Epithelial cell of proximal tubule (primary cell): ENCODE measurements around the gene FBXO36. TPM values are rescaled to one million over a fixed set of nuclear protein-coding genes. Genes with fewer than 3 reads are reported as not detected.
A peak's percentile ranks its signal among the peaks of the same experiment; 100 is the strongest.
"Not testable (repeated sequence)": the region's sequence is repeated elsewhere in the genome, so short reads cannot be mapped to it uniquely, and the experiment has no call there.

Experiments
- DNase-seq: peaks from one replicate; pipeline ENCODE4 v3.0.0-alpha.2; 2011; ENCODE audit warnings: low read depth
- H3K4me3 ChIP-seq: 2 replicates; pipeline ENCODE4 v1.5.1; 2011; ENCODE audit warnings: low read depth, mild to moderate bottlenecking, low read length
- total RNA-seq: library from RNA; depleted of rRNA; stranded (reverse); fragments of >200 nt; gene quantifications from 2 replicates; pipeline ENCODE4 v1.2.3, GENCODE V29; 2015
- TF ChIP-seq, protein P1 (sequence below): conservative IDR thresholded peaks from 2 replicates; pipeline ENCODE4 v1.5.1; 2012; ENCODE audit warnings: low read depth, mild to moderate bottlenecking, low read length

Gene FBXO36
- total RNA-seq, 1 donor from 2014 or later = 1.8 TPM

DNA sequence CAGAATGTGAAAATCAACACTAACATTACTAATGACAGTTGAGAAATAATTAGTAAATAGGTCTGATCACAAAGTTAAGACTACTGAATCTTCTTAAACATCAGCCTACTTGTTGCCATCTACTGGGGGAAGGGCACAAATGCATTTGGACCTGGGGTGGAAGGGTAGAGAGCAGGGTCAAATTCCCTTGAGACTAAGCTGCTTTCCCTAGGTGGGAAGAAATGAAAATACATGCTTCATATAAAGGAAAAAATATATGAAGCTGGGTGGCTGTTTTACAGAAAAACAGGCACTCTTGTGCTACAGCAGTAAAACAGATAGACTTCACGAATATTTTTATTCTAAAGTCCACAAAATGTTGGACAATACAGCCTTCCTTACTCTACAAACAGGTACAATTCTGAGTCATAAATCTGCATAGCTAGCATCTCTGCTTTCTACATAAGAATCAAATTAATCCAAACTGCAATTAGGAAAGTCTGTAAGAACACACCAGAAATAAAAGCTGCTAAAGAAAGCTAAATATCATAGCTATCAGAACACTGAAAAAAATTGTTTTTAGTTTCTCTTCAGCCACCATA is 11.4 kb upstream of the FBXO36 start:
- H3K4me3 ChIP-seq = no peak overlapping the region
- TF ChIP-seq, protein P1, sequence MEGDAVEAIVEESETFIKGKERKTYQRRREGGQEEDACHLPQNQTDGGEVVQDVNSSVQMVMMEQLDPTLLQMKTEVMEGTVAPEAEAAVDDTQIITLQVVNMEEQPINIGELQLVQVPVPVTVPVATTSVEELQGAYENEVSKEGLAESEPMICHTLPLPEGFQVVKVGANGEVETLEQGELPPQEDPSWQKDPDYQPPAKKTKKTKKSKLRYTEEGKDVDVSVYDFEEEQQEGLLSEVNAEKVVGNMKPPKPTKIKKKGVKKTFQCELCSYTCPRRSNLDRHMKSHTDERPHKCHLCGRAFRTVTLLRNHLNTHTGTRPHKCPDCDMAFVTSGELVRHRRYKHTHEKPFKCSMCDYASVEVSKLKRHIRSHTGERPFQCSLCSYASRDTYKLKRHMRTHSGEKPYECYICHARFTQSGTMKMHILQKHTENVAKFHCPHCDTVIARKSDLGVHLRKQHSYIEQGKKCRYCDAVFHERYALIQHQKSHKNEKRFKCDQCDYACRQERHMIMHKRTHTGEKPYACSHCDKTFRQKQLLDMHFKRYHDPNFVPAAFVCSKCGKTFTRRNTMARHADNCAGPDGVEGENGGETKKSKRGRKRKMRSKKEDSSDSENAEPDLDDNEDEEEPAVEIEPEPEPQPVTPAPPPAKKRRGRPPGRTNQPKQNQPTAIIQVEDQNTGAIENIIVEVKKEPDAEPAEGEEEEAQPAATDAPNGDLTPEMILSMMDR = peak; percentile 38
- DNase-seq = no peak

DNA sequence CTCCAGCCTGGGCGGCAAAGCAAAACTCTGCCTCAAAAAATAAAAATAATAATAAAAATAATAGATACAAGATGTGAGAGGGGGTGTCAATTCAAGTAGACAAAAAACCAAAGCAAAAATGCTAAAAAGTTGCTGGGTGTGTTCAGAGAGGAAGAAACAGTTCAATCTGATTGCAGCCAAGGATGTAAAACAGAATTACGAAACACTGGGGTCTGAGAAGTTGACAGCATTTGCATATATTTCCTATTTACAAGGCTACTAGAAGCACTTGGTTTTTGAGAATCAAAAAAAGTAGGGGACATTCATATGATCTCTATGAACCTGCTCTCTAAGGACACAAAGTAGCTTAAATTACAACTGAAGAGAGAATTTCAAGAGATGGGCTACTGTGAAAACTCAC is 8.1 kb upstream of the FBXO36 start:
- no peak for DNase-seq
- TF ChIP-seq, protein P1 = no peak
- no peak overlapping the region for H3K4me3 ChIP-seq

DNA sequence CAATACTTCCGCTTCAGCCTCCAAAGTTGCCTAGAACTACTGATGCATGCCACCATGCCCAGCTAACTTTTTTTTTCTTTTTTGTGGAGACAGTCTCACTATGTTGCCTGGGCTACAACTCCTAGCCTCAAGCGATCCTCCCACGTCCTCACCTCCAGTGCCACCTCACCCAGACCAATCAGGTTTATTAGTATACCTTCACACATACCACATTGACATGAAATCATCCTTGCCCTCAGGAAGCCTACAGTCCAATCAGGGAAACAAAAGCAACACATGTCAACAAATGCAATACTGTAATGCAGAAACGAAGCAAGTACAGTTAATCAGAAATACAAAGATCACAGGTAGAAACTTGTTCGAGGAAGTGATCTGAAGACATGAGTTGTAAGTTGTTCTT is 4.5 kb upstream of the FBXO36 start:
- H3K4me3 ChIP-seq = no peak overlapping the region
- no peak for DNase-seq
- TF ChIP-seq, protein P1 = no peak

DNA sequence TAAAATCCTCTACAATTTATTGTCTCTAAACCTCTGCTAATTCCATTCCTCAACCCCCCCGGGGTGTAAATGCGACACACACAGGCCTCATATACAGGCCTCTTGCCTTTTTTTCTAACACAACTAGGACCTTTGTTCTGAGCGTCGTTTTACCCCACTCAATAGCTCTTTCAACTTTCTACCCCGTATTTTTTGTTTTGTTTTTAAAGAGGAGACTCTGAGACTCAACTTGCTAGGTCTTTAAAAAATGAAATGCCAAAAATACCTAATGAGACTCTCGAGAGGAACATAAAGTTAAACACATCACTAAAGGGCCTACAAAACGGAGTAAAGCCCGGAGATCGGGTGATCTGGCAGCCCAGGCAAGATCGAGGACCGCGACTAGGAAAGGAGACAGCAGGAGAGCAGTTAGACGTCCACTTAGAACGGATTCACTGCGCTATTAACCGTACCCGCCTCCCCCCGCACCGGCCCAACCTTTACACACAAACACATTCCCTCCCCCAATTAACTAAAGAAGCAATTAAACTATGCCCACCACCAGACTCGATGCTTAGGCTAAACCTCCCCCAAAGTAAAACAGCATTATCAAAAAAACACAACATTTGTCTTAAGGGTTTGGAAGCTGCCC is 2.2 kb upstream of the FBXO36 start:
- TF ChIP-seq, protein P1 = no peak

DNA sequence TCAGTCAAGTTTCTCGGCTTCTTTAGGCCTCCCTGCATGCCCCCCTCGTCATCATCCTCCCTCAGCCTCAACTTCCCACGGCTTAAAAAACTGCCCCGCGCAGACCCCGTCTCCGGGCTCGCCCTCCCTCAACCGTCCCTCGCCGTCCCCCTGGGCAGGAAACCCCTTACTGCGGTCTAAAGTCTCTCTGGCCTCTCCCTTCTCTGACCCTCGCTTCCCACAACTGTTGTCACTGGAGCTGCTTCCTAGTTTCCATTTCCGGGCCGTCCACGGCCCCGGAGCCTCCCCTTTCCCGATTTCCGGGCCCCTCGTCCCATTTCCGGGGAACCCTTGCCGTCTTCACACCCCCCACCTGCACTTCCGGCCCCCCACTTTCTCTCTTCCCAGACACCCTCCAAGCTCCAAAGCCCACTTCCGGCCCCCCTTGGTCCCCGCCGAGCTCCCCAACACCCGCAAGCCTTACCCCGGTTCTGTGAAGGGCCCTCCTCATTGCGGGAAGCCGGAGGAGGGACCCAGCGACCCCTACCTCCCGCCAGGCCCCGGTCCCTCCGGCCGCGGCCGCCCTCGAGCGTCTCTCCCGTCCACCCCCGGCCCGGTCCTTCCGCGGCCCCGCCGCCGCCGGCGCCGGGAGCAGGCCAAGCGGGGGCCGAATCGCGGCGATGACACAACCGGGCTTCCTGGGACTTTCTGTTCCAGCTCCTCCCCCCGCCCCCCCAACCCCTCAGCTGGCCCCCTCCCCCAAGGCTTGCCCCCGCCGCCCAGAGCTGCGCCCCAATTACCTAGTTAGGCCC is 1.0 kb upstream of the FBXO36 start:
- H3K4me3 ChIP-seq = peak overlapping the region; percentile 74
- no peak for DNase-seq
- TF ChIP-seq, protein P1 = no peak

More for the DNA sequence above, 2.2 kb upstream of the FBXO36 start:
- DNase-seq = no peak
- peak overlapping the region; percentile 74 for H3K4me3 ChIP-seq

DNA sequence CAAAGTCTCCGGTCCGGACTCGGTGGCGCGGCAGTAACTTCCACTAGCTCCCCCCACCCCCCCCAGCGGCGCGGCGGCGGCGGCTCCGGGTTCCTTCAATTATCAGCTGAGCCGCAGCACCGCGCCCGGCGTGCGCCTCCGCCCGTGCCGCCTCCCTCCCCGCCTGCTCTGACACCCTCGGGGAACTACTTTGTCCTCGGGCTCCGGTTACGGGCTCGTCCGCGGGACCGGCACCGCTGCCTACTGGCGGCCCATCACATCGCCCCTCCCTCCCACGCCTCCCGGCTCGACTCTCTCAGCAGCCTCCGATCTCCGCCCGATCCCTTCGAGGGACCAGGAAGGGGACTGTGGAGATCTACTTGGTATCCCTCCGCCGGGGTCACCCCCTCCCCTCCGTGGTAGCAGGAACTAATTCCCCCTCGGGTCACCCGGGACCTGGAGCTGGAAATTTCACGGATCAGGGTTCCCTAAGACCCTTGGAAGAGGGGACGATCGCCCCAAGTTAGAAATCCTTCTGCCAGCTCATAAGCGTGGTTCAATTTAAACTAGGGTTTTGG is 333 bp upstream of the FBXO36 start, which contains the start of gene TRIP12:
Gene TRIP12 (minus strand): TSS at position 118 of the 557 bp plus-strand sequence. CDS start 41,930 bp downstream, outside the sequence.
- peak within 1 kb of the TSS; percentile 74 for H3K4me3 ChIP-seq
- peak; percentile 87 for DNase-seq
- TF ChIP-seq, protein P1 = no peak

DNA sequence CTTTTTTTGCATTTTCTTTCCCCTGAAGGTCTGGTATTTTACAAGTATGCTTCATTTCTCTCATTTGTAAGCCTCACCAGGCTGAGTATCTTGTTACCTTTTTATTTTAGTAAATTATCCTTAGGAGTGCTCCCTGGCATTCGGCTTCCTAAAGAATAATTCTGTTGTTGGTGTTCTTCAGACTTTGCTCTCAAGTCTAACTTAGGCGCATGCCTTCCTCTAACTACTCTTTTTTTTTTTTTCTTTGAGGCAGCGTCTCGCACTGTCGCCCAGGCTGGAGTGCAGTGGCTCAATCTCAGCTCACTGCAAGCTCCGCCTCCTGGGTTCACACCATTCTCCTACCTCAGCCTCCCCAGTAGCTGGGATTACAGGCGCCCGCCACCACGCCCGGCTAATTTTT is 2.2 kb downstream of the FBXO36 start:
- not testable (repeated sequence) for DNase-seq, H3K4me3 ChIP-seq
